Stimulated activated CD8-positive, alpha-beta memory T cell treated with anti-CD3 and anti-CD28 coated beads, Interleukin-4, amount 100 ng/mL, for 24 hours (primary cell): ENCODE measurements around the gene ARPC5L.
"Not testable (repeated sequence)": the region's sequence is repeated elsewhere in the genome, so short reads cannot be mapped to it uniquely, and the experiment has no call there.

Experiments used
- DNase-seq: peaks from one replicate; pipeline ENCODE4 v3.0.0-alpha.2; 2020; ENCODE audit warnings: low read depth

ARPC5L gene

GRCh38 chr9:124894035-124894740 is 32.3 kb downstream of the ARPC5L start:
- no peak for DNase-seq

GRCh38 chr9:124894741-124895170 is 32.8 kb downstream of the ARPC5L start:
- DNase-seq, result no peak

GRCh38 chr9:124897570-124898460 is 35.9 kb downstream of the ARPC5L start:
- DNase-seq, result no peak

GRCh38 chr9:124899845-124900244 is 37.9 kb downstream of the ARPC5L start:
- DNase-seq, result no peak

GRCh38 chr9:124906966-124907365 is 45.0 kb downstream of the ARPC5L start:
- DNase-seq, result no peak

- no peak for DNase-seq
Measured at GRCh38 chr9:124908098-124908497, 46.2 kb downstream of the ARPC5L start.

- DNase-seq, result no peak
Measured at GRCh38 chr9:124911766-124912165, 49.8 kb downstream of the ARPC5L start.

GRCh38 chr9:124913378-124913777 is 51.4 kb downstream of the ARPC5L start:
- DNase-seq, result no peak

- no peak for DNase-seq
Measured at GRCh38 chr9:124914753-124915405, 52.9 kb downstream of the ARPC5L start.

- DNase-seq, result not testable (repeated sequence)
Measured at GRCh38 chr9:124920394-124920793, 58.5 kb downstream of the ARPC5L start.
